SW 1271 (cell line): ENCODE results near the gene GP1BB.

Experiments
- DNase-seq, 2 experiments: peaks; one replicate each; lab custom pipeline; 2025; lab: John Stamatoyannopoulos, UW

Gene GP1BB

GRCh38 chr22:19756288-19757128 is 33.2 kb downstream of the GP1BB start:
- DNase-seq, result no peak

GRCh38 chr22:19757140-19757984 is 34.0 kb downstream of the GP1BB start:
- DNase-seq, result no peak

- no peak for DNase-seq
Observed at GRCh38 chr22:19757985-19758895, 34.9 kb downstream of the GP1BB start.

GRCh38 chr22:19758896-19759426 is 35.6 kb downstream of the GP1BB start:
- DNase-seq, result no peak

GRCh38 chr22:19759427-19760057 is 36.2 kb downstream of the GP1BB start:
- no peak for DNase-seq

GRCh38 chr22:19760058-19760950 is 37.0 kb downstream of the GP1BB start, which contains the start of gene TBX1:
TBX1 (plus strand) TSS chr22:19760778; CDS start chr22:19760844, 66 bp downstream.
- DNase-seq, result no peak

GRCh38 chr22:19760951-19761724 is 37.8 kb downstream of the GP1BB start:
- DNase-seq, result no peak

- DNase-seq, result no peak
Observed at GRCh38 chr22:19761725-19762567, 38.6 kb downstream of the GP1BB start.

- no peak for DNase-seq
Observed at GRCh38 chr22:19762568-19763457, 39.5 kb downstream of the GP1BB start.

- DNase-seq, result no peak
Observed at GRCh38 chr22:19763458-19764298, 40.3 kb downstream of the GP1BB start.

GRCh38 chr22:19764299-19764593 is 40.9 kb downstream of the GP1BB start:
- no peak for DNase-seq

- DNase-seq, result no peak
Observed at GRCh38 chr22:19764636-19765476, 41.5 kb downstream of the GP1BB start.

- DNase-seq, result no peak
Observed at GRCh38 chr22:19765477-19766239, 42.3 kb downstream of the GP1BB start.

GRCh38 chr22:19766240-19766510 is 42.8 kb downstream of the GP1BB start:
- no peak for DNase-seq
